ENCODE data around the gene PTGIR.
A peak's percentile ranks its signal among the peaks of the same experiment; 100 is the strongest.

Gene PTGIR

GRCh38 chr19:46610851-46611770 is 13.8 kb downstream of the PTGIR start:
- FAIRE-seq (peak; percentile 83), DNase-seq (ENCODE audit: insufficient read length) (no peak)
- TF ChIP-seq POLR2AphosphoS5 (IDR thresholded peaks at IDR 0.05; ENCODE audit: low read depth, low read length) (peak; percentile 88), POLR2A (IDR thresholded peaks at IDR 0.05; ENCODE audit: low read depth, low read length) (peak; percentile 82), TAF1 (IDR thresholded peaks at IDR 0.05; ENCODE audit: borderline replicate concordance, low read depth, low read length) (no peak)

DNA sequence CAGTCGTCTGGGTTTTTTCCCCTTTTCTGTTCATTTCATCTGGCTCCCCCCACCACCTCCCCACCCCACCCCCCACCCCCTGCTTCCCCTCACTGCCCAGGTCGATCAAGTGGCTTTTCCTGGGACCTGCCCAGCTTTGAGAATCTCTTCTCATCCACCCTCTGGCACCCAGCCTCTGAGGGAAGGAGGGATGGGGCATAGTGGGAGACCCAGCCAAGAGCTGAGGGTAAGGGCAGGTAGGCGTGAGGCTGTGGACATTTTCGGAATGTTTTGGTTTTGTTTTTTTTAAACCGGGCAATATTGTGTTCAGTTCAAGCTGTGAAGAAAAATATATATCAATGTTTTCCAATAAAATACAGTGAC is 14.5 kb downstream of the PTGIR start:
- DNase-seq (ENCODE audit: insufficient read length): no peak
- TF ChIP-seq TAF1 (IDR thresholded peaks at IDR 0.05; ENCODE audit: borderline replicate concordance, low read depth, low read length) (no peak), POLR2A (IDR thresholded peaks at IDR 0.05; ENCODE audit: low read depth, low read length) (no peak)
- no peak for FAIRE-seq

GRCh38 chr19:46609511-46610412 is 15.1 kb downstream of the PTGIR start:
- FAIRE-seq: no peak
- 0 out of 2 replicates have a peak, but pooled peaks have one; percentile 39 for TF ChIP-seq POLR2AphosphoS5 (IDR thresholded peaks at IDR 0.05; ENCODE audit: low read depth, low read length)
- no peak for TF ChIP-seq TAF1 (IDR thresholded peaks at IDR 0.05; ENCODE audit: borderline replicate concordance, low read depth, low read length)
- no peak; the same call in 1 of the 2 replicates for TF ChIP-seq POLR2A (IDR thresholded peaks at IDR 0.05; ENCODE audit: low read depth, low read length)
- no peak for DNase-seq (ENCODE audit: insufficient read length)

DNA sequence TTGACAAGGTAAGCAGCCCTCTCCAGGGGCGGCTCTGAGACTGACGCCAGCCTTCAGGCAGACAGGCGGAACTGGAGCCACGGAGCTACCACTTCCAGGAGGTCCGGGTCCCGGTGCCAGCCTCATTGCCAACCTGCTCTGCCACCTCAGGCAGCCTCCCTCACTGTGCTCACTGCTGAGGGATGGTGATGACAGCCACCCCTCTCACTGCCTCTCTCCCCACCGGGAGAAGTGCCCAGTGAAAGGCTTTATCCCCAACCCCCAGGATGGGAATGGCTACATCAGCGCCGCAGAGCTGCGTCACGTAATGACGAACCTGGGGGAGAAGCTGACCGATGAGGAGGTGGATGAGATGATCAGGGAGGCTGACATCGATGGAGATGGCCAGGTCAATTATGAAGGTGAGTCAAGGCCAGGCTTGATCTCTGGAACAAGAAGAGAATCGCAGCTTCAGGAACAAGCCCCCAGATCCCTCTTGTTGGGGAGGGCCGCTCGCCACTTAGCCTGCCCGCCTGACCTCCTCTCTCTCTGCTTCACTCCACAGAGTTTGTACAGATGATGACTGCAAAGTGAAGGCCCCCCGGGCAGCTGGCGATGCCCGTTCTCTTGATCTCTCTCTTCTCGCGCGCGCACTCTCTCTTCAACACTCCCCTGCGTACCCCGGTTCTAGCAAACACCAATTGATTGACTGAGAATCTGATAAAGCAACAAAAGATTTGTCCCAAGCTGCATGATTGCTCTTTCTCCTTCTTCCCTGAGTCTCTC is 16.1 kb downstream of the PTGIR start:
- FAIRE-seq (no peak), DNase-seq (ENCODE audit: insufficient read length) (no peak)
- TF ChIP-seq POLR2A (IDR thresholded peaks at IDR 0.05; ENCODE audit: low read depth, low read length) (no peak), POLR2AphosphoS5 (IDR thresholded peaks at IDR 0.05; ENCODE audit: low read depth, low read length) (no peak), TAF1 (IDR thresholded peaks at IDR 0.05; ENCODE audit: borderline replicate concordance, low read depth, low read length) (no peak)

DNA sequence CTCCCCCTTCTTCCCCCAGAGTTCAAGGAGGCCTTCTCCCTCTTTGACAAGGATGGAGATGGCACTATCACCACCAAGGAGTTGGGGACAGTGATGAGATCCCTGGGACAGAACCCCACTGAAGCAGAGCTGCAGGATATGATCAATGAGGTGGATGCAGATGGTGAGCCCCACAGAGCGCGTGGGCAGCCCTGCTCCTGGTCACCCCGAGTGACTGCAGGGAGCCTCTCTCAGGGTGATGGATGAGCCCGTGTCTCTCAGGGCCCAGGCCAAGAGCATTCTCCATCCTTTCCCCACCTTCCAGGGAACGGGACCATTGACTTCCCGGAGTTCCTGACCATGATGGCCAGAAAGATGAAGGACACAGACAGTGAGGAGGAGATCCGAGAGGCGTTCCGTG is 16.7 kb downstream of the PTGIR start:
- no peak for TF ChIP-seq POLR2A (IDR thresholded peaks at IDR 0.05; ENCODE audit: low read depth, low read length)
- TF ChIP-seq POLR2AphosphoS5 (IDR thresholded peaks at IDR 0.05; ENCODE audit: low read depth, low read length): no peak
- DNase-seq (ENCODE audit: insufficient read length) (no peak), FAIRE-seq (no peak)

DNA sequence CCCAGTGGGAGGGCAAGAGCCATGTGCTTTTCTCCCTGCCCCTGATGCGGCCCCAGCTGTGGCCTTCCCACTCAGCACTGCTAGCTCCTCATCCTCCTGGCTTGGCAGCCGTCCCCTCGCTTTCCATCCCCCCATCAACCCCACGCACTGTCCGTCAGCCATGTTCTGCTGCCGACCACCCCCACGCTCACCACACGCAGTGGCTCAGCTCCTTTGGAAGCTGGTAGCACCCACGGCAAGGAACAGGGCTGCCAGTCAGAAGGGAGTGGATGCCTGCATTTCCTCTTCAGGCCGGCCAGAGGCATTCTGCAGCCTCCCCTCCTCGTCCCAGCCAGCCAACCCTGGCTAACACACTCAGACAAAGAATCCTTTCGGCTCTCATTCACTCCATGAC is 17.4 kb downstream of the PTGIR start:
- DNase-seq (ENCODE audit: insufficient read length): no peak
- no peak for FAIRE-seq
- TF ChIP-seq POLR2A (IDR thresholded peaks at IDR 0.05; ENCODE audit: low read depth, low read length) (no peak), POLR2AphosphoS5 (IDR thresholded peaks at IDR 0.05; ENCODE audit: low read depth, low read length) (0 out of 2 replicates have a peak, but pooled peaks have one; percentile 14)

DNA sequence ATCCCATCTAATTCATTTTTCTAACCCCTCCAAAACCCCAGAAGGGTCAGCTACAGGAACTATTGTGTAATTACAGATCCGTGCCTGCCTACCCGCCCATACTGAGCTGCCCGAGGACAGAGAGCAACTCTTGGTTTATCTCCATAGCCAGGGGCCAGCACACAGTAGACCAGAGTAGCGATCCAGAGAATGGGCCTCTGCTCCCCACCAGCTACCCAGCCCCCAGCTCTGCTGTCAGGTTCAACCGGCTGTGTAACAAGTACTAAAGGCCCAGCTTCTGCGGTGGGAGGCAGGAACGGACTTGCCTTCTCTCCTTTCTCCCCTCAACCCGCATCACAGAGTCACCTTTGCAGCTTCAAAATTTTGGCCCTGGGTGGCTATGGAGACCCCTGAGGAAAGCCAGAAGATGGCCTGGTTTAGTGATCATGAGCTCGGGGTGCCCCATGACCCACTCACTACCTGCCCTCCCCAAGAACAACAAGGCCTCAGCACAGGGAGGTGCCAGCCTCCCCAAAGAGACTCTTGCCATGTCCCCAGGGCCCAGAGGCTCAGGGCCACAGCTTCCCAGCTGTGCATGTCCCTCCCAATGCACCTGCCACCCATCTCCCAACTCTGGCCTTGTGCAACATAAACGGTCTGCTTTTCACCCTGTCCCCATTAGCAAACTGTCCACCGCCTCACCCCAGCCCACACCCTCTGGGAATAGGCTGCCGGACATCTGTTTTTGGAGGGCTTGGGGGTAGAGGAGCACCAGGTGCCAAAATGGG is 18.0 kb downstream of the PTGIR start:
- no peak for DNase-seq (ENCODE audit: insufficient read length)
- TF ChIP-seq TAF1 (IDR thresholded peaks at IDR 0.05; ENCODE audit: borderline replicate concordance, low read depth, low read length) (no peak), POLR2AphosphoS5 (IDR thresholded peaks at IDR 0.05; ENCODE audit: low read depth, low read length) (no peak), POLR2A (IDR thresholded peaks at IDR 0.05; ENCODE audit: low read depth, low read length) (no peak)
- FAIRE-seq: no peak

GRCh38 chr19:46606019-46606418 is 18.9 kb downstream of the PTGIR start:
- TF ChIP-seq TAF1 (IDR thresholded peaks at IDR 0.05; ENCODE audit: borderline replicate concordance, low read depth, low read length) (no peak), POLR2A (IDR thresholded peaks at IDR 0.05; ENCODE audit: low read depth, low read length) (no peak), POLR2AphosphoS5 (IDR thresholded peaks at IDR 0.05; ENCODE audit: low read depth, low read length) (no peak)
- no peak for FAIRE-seq

DNA sequence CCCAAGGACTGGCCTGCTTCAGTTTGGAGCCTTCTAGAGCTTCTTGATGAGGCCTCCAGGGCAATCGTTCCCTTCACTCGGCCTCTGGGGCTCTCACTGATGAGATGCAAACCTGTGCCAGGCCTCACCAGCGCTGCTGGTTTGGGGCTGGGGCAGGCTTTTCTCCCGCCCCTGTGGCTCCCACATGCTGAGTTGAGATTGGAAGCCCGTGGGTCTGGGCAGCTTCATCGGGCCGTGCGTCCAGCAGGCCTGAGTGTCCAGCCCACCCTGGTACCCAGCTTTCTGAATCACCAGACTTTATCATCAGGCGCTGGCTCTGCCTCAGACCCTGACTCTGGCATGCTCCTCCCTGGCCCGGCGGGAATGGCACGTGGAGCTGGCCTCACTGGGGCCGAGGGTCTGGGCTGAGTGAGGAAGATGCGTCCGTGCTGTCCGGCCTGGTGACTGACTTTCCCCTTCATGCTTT is 19.5 kb downstream of the PTGIR start:
- TF ChIP-seq POLR2A (IDR thresholded peaks at IDR 0.05; ENCODE audit: low read depth, low read length) (no peak), TAF1 (IDR thresholded peaks at IDR 0.05; ENCODE audit: borderline replicate concordance, low read depth, low read length) (no peak)
- FAIRE-seq (no peak), DNase-seq (ENCODE audit: insufficient read length) (no peak)

More at GRCh38 chr19:46606019-46606418, 18.9 kb downstream of the PTGIR start:
- no peak for DNase-seq (ENCODE audit: insufficient read length)

DNA sequence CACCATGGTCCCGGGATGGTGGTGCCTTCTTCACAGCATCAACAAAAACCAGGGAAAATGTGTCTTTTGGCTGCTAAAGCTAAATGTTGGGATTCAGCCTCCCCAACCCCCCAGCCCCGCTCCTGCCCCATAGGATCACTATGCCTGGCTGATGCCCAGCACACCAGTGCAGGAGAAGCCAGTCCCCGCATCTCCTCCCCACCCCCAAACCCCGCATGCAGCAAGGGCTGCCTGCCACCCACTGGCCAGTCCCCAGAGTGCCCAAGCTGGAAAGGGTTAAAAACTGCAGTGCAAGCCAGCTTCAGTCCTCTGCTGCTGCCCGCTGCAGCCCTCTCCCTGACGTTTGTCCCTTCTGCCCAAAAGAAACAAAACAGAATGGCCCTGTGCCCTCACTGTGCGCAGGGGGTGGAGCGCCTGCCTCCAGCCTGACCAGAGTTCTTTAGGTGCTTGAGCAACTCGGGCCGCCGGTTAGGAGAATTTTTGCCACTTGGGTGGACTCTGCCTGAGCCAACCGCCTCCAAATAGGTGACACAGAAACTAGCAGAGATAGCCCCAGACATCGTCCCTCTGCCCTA is 20.0 kb downstream of the PTGIR start:
- TF ChIP-seq POLR2AphosphoS5 (IDR thresholded peaks at IDR 0.05; ENCODE audit: low read depth, low read length): no peak
- no peak for TF ChIP-seq POLR2A (IDR thresholded peaks at IDR 0.05; ENCODE audit: low read depth, low read length)
- no peak for DNase-seq (ENCODE audit: insufficient read length)
- no peak for FAIRE-seq
